GM12878 (cell line): ENCODE results near the gene TMEM171.

Source experiments
- RAD51 ChIP-seq: fragments of 450-650 bp; IDR thresholded peaks from 2 replicates; pipeline ENCODE4 v1.6.1; 2016; ENCODE audit warnings: moderate library complexity, mild to moderate bottlenecking, inconsistent platforms
- TCF3 ChIP-seq: IDR thresholded peaks from 2 replicates; pipeline ENCODE4 v1.6.1; 2012; ENCODE audit warnings: low read depth, mild to moderate bottlenecking, low read length, borderline replicate concordance; ENCODE audit not compliant: insufficient read depth

- TF ChIP-seq TCF3 (no peak), RAD51 (no peak)
Observed at GRCh38 chr5:73120222-73121118, at the start of gene TMEM171.
